HepG2 (cell line): ENCODE data around the gene ITCH. TPM values are rescaled to one million over a fixed set of nuclear protein-coding genes. Genes with fewer than 3 reads are reported as not detected.

Source experiments
- ATAC-seq: fragments of 200-7000 bp; cut with Tn5 transposase; 3 replicates; pipeline ENCODE4 v1.9.1; 2020; ENCODE audit warnings: mild to moderate bottlenecking, moderate library complexity
- BruUV-seq: library from RNA; stranded (reverse); fragments of 400-500 nt; replicated peaks from 2 replicates; lab custom pipeline; 2021; lab: Mats Ljungman, UMichigan
- CTCF ChIA-PET: fragments of 300-600 bp; formaldehyde crosslinking; extraction: SDS; loops from one replicate; lab custom pipeline; 2021; ENCODE audit warnings: low total read pairs, inconsistent platforms, low intra/inter-chr PET ratio; lab: Yijun Ruan, JAX
- POLR2A ChIA-PET: fragments of 350-600 bp; sonication (Branson Sonifier 250); formaldehyde crosslinking; loops from one replicate; lab custom pipeline; 2020; ENCODE audit warnings: antibody characterized with exemption, inconsistent platforms; lab: Yijun Ruan, JAX
- DNase-seq: peaks from one replicate; pipeline ENCODE4 v3.0.0-alpha.2; 2015; ENCODE audit warnings: low spot score
- FAIRE-seq: peaks from 3 replicates; lab custom pipeline; 2011; peaks lifted over from hg19 to GRCh38; lab: Jason Lieb, UNC
- H2AFZ ChIP-seq: one replicate; pipeline ENCODE4 v1.6.1; 2011; ENCODE audit warnings: low read length, inconsistent platforms
- H3K27ac ChIP-seq: fragments of 300-600 bp; 3 replicates; pipeline ENCODE4 v1.8.0; 2011; ENCODE audit warnings: mixed run types, mild to moderate bottlenecking, mixed read lengths, low read length, inconsistent platforms; ENCODE audit not compliant: insufficient read depth; ENCODE audit errors: extremely low read length
- H3K27me3 ChIP-seq, 2 experiments: fragments of 200-600 bp in 1 of 2; 2 replicates in 1 of 2; 3 replicates in 1 of 2; pipeline versions ENCODE4 v1.6.0 to v1.8.0; 2011; ENCODE audit warnings: low read length in 2 of 2, mild to moderate bottlenecking in 2 of 2, moderate library complexity in 2 of 2, inconsistent platforms in 1 of 2; ENCODE audit not compliant: insufficient read depth in 2 of 2, control insufficient read depth in 1 of 2
- H3K36me3 ChIP-seq, 2 experiments: fragments of 200-600 bp in 1 of 2; replicated peaks in 1 of 2; 2 replicates in 1 of 2; 3 replicates in 1 of 2; pipeline versions ENCODE4 v1.5.1 to v1.8.0; 2011; ENCODE audit warnings: low read length in 2 of 2, inconsistent platforms in 1 of 2; ENCODE audit not compliant: insufficient read depth in 2 of 2, control insufficient read depth in 1 of 2
- H3K4me1 ChIP-seq: 2 replicates; pipeline ENCODE4 v1.5.1; 2012; ENCODE audit warnings: low read length, inconsistent platforms; ENCODE audit not compliant: insufficient read depth
- H3K4me2 ChIP-seq: 2 replicates; pipeline ENCODE4 v1.6.0; 2011; ENCODE audit warnings: low read depth, low read length, inconsistent platforms
- H3K4me3 ChIP-seq, 3 experiments: fragments of 200-600 bp in 1 of 3; sonication (generic), shearing (Covaris generic) in 1 of 3; replicated peaks in 1 of 3; 2 replicates each; pipeline ENCODE4 v1.5.1; 2011 to 2016; ENCODE audit warnings: low read length in 3 of 3, inconsistent platforms in 2 of 3, low read depth in 2 of 3, mild to moderate bottlenecking in 2 of 3, control low read depth in 1 of 3, mixed read lengths in 1 of 3; ENCODE audit not compliant: insufficient read depth in 1 of 3
- H3K79me2 ChIP-seq: one replicate; pipeline ENCODE4 v1.6.1; 2011; ENCODE audit warnings: low read length, inconsistent platforms; ENCODE audit not compliant: insufficient read depth
- H3K9ac ChIP-seq: 2 replicates; pipeline ENCODE4 v1.6.0; 2011; ENCODE audit warnings: mild to moderate bottlenecking, low read depth, low read length, inconsistent platforms; ENCODE audit not compliant: insufficient read depth
- H3K9me3 ChIP-seq: 2 replicates; pipeline ENCODE4 v1.5.1; 2012; ENCODE audit warnings: mild to moderate bottlenecking, low read length
- H4K20me1 ChIP-seq: 2 replicates; pipeline ENCODE4 v1.6.0; 2011; ENCODE audit warnings: inconsistent platforms, mild to moderate bottlenecking, low read length, moderate library complexity; ENCODE audit not compliant: insufficient read depth
- ATF7 ChIP-seq, 2 experiments: fragments of 450-650 bp in 1 of 2; sonication (generic) in 1 of 2; formaldehyde crosslinking in 1 of 2; IDR thresholded peaks; 2 replicates each; pipeline versions ENCODE4 v1.4.0 to v1.6.1; 2016 to 2020; ENCODE audit warnings: antibody characterized with exemption in 1 of 2, mild to moderate bottlenecking in 1 of 2, missing genetic modification reagents in 1 of 2
- GABPA ChIP-seq, 2 experiments: IDR thresholded peaks; 2 replicates each; pipeline ENCODE4 v1.6.1; 2011 to 2016; ENCODE audit warnings: low read depth in 2 of 2, low read length in 1 of 2, missing biosample characterization in 1 of 2, missing genetic modification characterization in 1 of 2
- RBM22 ChIP-seq: fragments of 200-400 bp; formaldehyde crosslinking; optimal IDR thresholded peaks from 2 replicates; pipeline ENCODE3; 2017; ENCODE audit warnings: mild to moderate bottlenecking, low read length, moderate library complexity
- ZNF451 ChIP-seq: sonication (generic); formaldehyde crosslinking; IDR thresholded peaks from 2 replicates; pipeline ENCODE4 v1.5.0; 2020; ENCODE audit warnings: mild to moderate bottlenecking, missing genetic modification reagents
- ZSCAN5A ChIP-seq: sonication (generic); formaldehyde crosslinking; IDR thresholded peaks from 2 replicates; pipeline ENCODE4 v1.8.0; 2022; ENCODE audit warnings: mild to moderate bottlenecking, missing genetic modification reagents, borderline replicate concordance
- WGBS: methylation state at CpG from one replicate; pipeline ENCODE4 v1.1.6; 2017; ENCODE audit warnings: low lambda C conversion rate; 5-methylcytosine and 5-hydroxymethylcytosine counted together
- in situ Hi-C: cut with HindIII; loops from 2 replicates; pipeline ENCODE4 v1.10.0; 2017; ENCODE audit warnings: low pct_unique_long_range_greater_than_20kb; ENCODE audit not compliant: extremely low pct_ligation_motif_present
- intact Hi-C: fragments of 100-400 bp; cut with micrococcal nuclease; formaldehyde crosslinking; loops from one replicate; pipeline ENCODE4 v1.10.0; 2022; ENCODE audit not compliant: unreplicated experiment
- polyA plus RNA-seq, 8 experiments: library from polyadenylated mRNA; depleted of rRNA in 3 of 8; stranded (reverse) in 7 of 8; unstranded in 1 of 8; fragments of >200 nt; fragmentation: Illumina TruSeq in 4 of 8; extraction: Trizol in 4 of 8; gene quantifications; 2 replicates each; pipeline versions ENCODE4 v1.2.1 to v1.2.3, GENCODE V29; 2011 to 2016; ENCODE audit warnings: low read depth in 4 of 8, missing spikeins in 1 of 8, mixed read lengths in 1 of 8; ENCODE audit not compliant: insufficient read depth in 1 of 8
- total RNA-seq, 5 experiments: library from RNA; depleted of rRNA; stranded (reverse); fragments of >200 nt; fragmentation: Illumina TruSeq; extraction: Trizol; gene quantifications; 2 replicates each; pipeline ENCODE4 v1.2.3, GENCODE V29; 2016; ENCODE audit warnings: low read depth in 1 of 5

ITCH gene
- total and polyA plus RNA-seq, 2 of the 13 experiments (the other 11 are each of a cell fraction or from before 2014, with no cell fraction given), result 20.5 to 112 TPM

- no peaks in the 10 kb centered on the region for H3K79me2 ChIP-seq
- peaks cover 31 to 80% of the 10 kb centered on the region in 2 experiments for H3K36me3 ChIP-seq
- no peaks in the 10 kb centered on the region for H3K27me3 ChIP-seq
- no TSS peak for BruUV-seq
- in situ Hi-C loops (no loop called here), intact Hi-C loops (no loop called here)
- no peak overlapping the region for H3K9ac ChIP-seq
- WGBS, result 93% methylated on average over 3 of the region's 3 CpGs
- no peak for FAIRE-seq
- CTCF ChIA-PET, result no interaction called here
- no peaks in the 10 kb centered on the region for H3K9me3 ChIP-seq
- no peak for DNase-seq
- H3K4me2 ChIP-seq, result no peak overlapping the region
- H4K20me1 ChIP-seq, result no peaks in the 10 kb centered on the region
- no peak overlapping the region for H3K4me3 ChIP-seq
- H3K27ac ChIP-seq, result no peak overlapping the region
- peak; percentile 31; the same call in 2 of the 3 replicates for ATAC-seq
- POLR2A ChIA-PET, result no interaction called here
- H2AFZ ChIP-seq, result no peak overlapping the region
- H3K4me1 ChIP-seq, result no peaks in the 10 kb centered on the region
- TF ChIP-seq RBM22 (peak; percentile 40), GABPA (IDR thresholded peaks at IDR 0.05; ENCODE audit: low read depth, low read length) (no peak), GABPA (CRISPR knock-in tag; IDR thresholded peaks at IDR 0.05; ENCODE audit: low read depth) (no peak), ATF7 (IDR thresholded peaks at IDR 0.05) (peak; percentile 48; the same call in 1 of the 2 replicates), ATF7 (CRISPR knock-in tag; IDR thresholded peaks at IDR 0.05) (no peak), ZSCAN5A (CRISPR knock-in tag) (0 out of 2 replicates have a peak, but pooled peaks have one; percentile 31)
- TF ChIP-seq, all 625 proteins: peak for 3
Measured at GRCh38 chr20:34458631-34459030, 95.6 kb downstream of the ITCH start.

- in situ Hi-C loops, result no loop called here
- H3K4me3 ChIP-seq, result no peak overlapping the region
- CTCF ChIA-PET, result no interaction called here
- H3K4me2 ChIP-seq, result no peak overlapping the region
- no peaks in the 10 kb centered on the region for H3K27me3 ChIP-seq
- H3K4me1 ChIP-seq, result no peaks in the 10 kb centered on the region
- peaks cover 33 to 78% of the 10 kb centered on the region in 2 experiments for H3K36me3 ChIP-seq
- no peak for FAIRE-seq
- intact Hi-C loops, result no loop called here
- no peak overlapping the region for H3K9ac ChIP-seq
- no peak for DNase-seq
- POLR2A ChIA-PET, result no interaction called here
- no peak overlapping the region for H3K27ac ChIP-seq
- H4K20me1 ChIP-seq, result no peaks in the 10 kb centered on the region
- peak; percentile 75 for TF ChIP-seq RBM22
- no peak for TF ChIP-seq ZNF451
- peak; percentile 48 for ATAC-seq
- no peaks in the 10 kb centered on the region for H3K9me3 ChIP-seq
- 91% methylated on average over 5 of the region's 5 CpGs for WGBS
- no peaks in the 10 kb centered on the region for H3K79me2 ChIP-seq
- no TSS peak for BruUV-seq
- no peak overlapping the region for H2AFZ ChIP-seq
Measured at GRCh38 chr20:34459209-34459897, 96.3 kb downstream of the ITCH start.
